Kidney (tissue), 14 donors: ENCODE measurements around the gene PLEKHS1. TPM values are rescaled to one million over a fixed set of nuclear protein-coding genes. Genes with fewer than 3 reads are reported as not detected.

ENCODE experiments used
- DNase-seq, 5 donors: peaks; one replicate each; pipeline ENCODE4 v3.0.0-alpha.2; 2013 to 2020
- FAIRE-seq: peaks from 2 replicates; lab custom pipeline; 2012; peaks lifted over from hg19 to GRCh38; lab: Jason Lieb, UNC
- H3K27ac ChIP-seq, 2 donors: one replicate each; pipeline ENCODE4 v1.7.0; 2013; ENCODE audit warnings: low read depth in 2 of 2, low read length in 2 of 2, inconsistent platforms in 1 of 2
- H3K27me3 ChIP-seq: one replicate; pipeline ENCODE4 v1.7.1; 2013; ENCODE audit warnings: low read length, inconsistent platforms; ENCODE audit not compliant: control insufficient read depth, insufficient read depth
- H3K36me3 ChIP-seq, 3 donors: one replicate each; pipeline versions ENCODE4 v1.7.0 to v1.7.1; 2013; ENCODE audit warnings: low read length in 3 of 3, control low read depth in 1 of 3, inconsistent platforms in 1 of 3; ENCODE audit not compliant: insufficient read depth in 3 of 3, control insufficient read depth in 2 of 3
- H3K4me1 ChIP-seq, 3 donors: one replicate each; pipeline versions ENCODE4 v1.7.0 to v1.7.1; 2013; ENCODE audit warnings: low read length in 3 of 3, inconsistent platforms in 1 of 3, low read depth in 1 of 3; ENCODE audit not compliant: control insufficient read depth in 2 of 3, insufficient read depth in 2 of 3
- H3K4me3 ChIP-seq, 3 donors: one replicate each; pipeline versions ENCODE4 v1.7.0 to v1.8.1; 2013; ENCODE audit warnings: low read length in 3 of 3, control low read depth in 1 of 3, inconsistent platforms in 1 of 3
- H3K9ac ChIP-seq, 3 donors: one replicate each; pipeline versions ENCODE4 v1.7.0 to v1.7.1; 2013; ENCODE audit warnings: low read length in 3 of 3, control low read depth in 1 of 3, inconsistent platforms in 1 of 3
- H3K9me3 ChIP-seq, 3 donors: one replicate each; pipeline versions ENCODE4 v1.7.0 to v1.7.1; 2013; ENCODE audit warnings: low read length in 3 of 3, control low read depth in 1 of 3, inconsistent platforms in 1 of 3; ENCODE audit not compliant: control insufficient read depth in 2 of 3, insufficient read depth in 1 of 3
- intact Hi-C: fragments of 100-400 bp; cut with DNase I; formaldehyde crosslinking; loops from one replicate; pipeline ENCODE4 v1.11.1; 2022
- polyA plus RNA-seq: library from polyadenylated mRNA; stranded (reverse); fragments of 350-450 nt; fragmentation: Illumina TruSeq; extraction: RNeasy Lipid Tissue Mini Kit (QIAGEN cat#74804); gene quantifications from one replicate; pipeline ENCODE4 v1.2.3, GENCODE V29; 2014; ENCODE audit warnings: low read depth, low replicate concordance; ENCODE audit not compliant: insufficient read depth
- total RNA-seq: library from RNA; stranded (reverse); fragmentation: NEBNext Ultra II Directional; extraction: Animal tissue kit (Norgen Biotek cat#: 25700); gene quantifications from one replicate; pipeline ENCODE4 v1.2.1, GENCODE V29; 2021
- TF ChIP-seq, protein P1 (sequence below): IDR thresholded peaks from 3 replicates; pipeline ENCODE4 v1.5.1; 2012; ENCODE audit warnings: mild to moderate bottlenecking, moderate library complexity, borderline replicate concordance; ENCODE audit not compliant: insufficient read depth; ENCODE audit errors: extremely low read depth
- donor health status: control.
- donor health status: control.
- donor health status: control.
- donor health status: control.
- donor health status: control.
- donor health status: DM: yes; HTN: yes; CAD: no.
- donor health status: Normal renal cell carcinoma (clear cell type).

PLEKHS1 gene
- total and polyA plus RNA-seq, 2 donors from 2014 or later = 0.17 to 0.41 TPM

DNA sequence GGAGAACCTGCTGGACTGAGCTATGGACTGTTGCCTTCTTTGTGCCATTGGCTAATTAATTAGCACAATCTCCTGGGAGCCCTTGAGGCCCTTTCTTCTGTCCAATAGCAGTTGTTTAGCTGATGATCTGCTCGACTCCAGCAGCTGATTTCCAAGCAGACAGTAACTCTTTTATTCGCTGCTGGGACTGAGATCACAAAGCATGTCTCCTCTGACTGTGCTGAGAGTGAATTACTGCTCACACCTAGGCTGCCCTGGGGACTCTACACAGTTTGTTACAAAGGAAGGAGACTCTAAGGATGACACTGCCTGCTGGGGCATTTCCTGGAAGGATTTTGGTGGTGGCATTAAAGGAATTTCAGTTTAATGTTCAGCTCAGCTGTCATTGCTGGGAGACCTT is 40.3 kb upstream of the PLEKHS1 start:
- H3K9ac ChIP-seq = no peak overlapping the region
- TF ChIP-seq, protein P1, sequence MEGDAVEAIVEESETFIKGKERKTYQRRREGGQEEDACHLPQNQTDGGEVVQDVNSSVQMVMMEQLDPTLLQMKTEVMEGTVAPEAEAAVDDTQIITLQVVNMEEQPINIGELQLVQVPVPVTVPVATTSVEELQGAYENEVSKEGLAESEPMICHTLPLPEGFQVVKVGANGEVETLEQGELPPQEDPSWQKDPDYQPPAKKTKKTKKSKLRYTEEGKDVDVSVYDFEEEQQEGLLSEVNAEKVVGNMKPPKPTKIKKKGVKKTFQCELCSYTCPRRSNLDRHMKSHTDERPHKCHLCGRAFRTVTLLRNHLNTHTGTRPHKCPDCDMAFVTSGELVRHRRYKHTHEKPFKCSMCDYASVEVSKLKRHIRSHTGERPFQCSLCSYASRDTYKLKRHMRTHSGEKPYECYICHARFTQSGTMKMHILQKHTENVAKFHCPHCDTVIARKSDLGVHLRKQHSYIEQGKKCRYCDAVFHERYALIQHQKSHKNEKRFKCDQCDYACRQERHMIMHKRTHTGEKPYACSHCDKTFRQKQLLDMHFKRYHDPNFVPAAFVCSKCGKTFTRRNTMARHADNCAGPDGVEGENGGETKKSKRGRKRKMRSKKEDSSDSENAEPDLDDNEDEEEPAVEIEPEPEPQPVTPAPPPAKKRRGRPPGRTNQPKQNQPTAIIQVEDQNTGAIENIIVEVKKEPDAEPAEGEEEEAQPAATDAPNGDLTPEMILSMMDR = no peak
- no peaks in the 10 kb centered on the region for H3K27me3 ChIP-seq
- FAIRE-seq = no peak
- H3K27ac ChIP-seq = no peak overlapping the region
- H3K9me3 ChIP-seq = no peaks in the 10 kb centered on the region
- DNase-seq = peak in 3 of 5 donors; percentile 15 to 29 (median 22)
- peaks cover 0 to 6% (median 0%) of the 10 kb centered on the region in 3 donors for H3K36me3 ChIP-seq
- H3K4me3 ChIP-seq = no peak overlapping the region
- intact Hi-C loops = no loop called here
- peaks cover 0 to 18% (median 16%) of the 10 kb centered on the region in 3 donors for H3K4me1 ChIP-seq

DNA sequence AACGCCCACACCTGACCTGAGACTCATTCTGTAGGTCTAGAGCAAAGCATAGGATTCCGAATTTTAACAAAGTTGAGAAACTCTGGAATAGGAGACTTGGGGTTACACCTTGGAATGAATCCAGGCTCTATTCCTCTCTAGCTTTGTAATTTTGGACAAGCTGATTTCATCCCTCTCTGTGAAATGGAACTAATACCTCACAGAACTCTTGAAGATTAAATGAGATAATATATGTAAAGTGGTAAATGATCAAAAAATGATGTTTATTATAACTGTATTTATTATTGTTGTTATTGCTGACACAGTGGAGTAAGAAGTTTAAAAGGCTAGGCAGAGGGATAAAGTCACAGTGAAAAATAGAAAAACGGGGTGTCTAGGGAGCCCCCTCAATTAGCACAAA is 39.5 kb upstream of the PLEKHS1 start:
- Histone ChIP-seq H3K4me3 (no peak overlapping the region), H3K9me3 (no peaks in the 10 kb centered on the region), H3K9ac (no peak overlapping the region), H3K27ac (no peak overlapping the region), H3K36me3 (peaks cover 0 to 6% (median 0%) of the 10 kb centered on the region in 3 donors), H3K4me1 (peaks cover 0 to 18% (median 12%) of the 10 kb centered on the region in 3 donors), H3K27me3 (no peaks in the 10 kb centered on the region)
- DNase-seq (no peak), FAIRE-seq (no peak)
- TF ChIP-seq, protein P1 = no peak
- intact Hi-C loops = no loop called here

DNA sequence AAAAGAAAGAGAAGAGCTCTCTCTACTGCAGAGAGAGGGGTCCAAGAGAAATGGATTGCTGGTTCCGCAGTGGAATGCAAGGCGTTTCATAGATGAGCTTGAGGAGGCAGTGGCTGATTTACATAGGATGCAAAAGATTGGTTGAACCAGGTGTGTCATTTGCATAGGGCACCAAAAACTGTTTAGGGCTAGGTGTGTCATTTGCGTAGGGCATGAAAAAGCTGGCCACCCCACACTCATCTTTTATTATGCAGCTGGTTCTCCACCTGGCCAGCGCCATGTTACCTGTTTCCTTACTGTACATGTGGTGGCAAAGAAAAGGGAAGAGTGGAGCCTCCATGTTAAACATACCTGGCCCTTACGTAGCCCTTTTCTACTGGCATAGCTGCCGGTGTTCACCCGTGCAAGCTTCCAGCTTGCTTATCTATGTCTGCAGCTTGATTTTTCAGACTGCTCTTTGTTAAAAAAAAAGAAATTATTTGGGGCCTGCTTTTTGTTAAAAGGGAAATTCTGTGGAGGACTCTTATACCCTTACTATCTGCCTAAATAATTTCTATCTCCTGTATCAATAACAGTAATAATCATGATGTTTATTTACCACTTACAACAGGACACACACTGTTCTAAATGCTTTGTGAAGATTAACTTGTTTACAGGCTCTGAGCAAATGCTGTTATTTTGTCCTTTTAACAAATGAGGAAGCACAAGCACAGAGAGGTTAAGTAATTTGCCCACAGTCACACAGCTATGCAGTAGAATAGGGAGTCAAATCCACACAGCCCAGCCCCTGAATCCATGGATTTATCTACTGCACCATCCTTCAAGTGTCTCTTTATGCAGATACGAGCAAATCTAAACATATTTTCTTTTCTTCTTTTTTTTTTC is 38.5 kb upstream of the PLEKHS1 start:
- FAIRE-seq (no peak), DNase-seq (no peak)
- Histone ChIP-seq H3K4me3 (no peak overlapping the region), H3K36me3 (peaks cover 0 to 10% (median 0%) of the 10 kb centered on the region in 3 donors), H3K4me1 (peaks cover 0 to 18% (median 10%) of the 10 kb centered on the region in 3 donors), H3K9me3 (no peaks in the 10 kb centered on the region), H3K27me3 (no peaks in the 10 kb centered on the region), H3K27ac (no peak overlapping the region), H3K9ac (no peak overlapping the region)
- TF ChIP-seq, protein P1 = no peak
- intact Hi-C loops = no loop called here
